Activated CD4-positive, alpha-beta T cell treated with anti-CD3 and anti-CD28 coated beads, Interleukin-2, Interleukin-6, amounts not matched to agents 100 ng/mL and 50 ng/mL, durations not matched to agents 16 hours and 8 hours (primary cell): ENCODE data around the gene PPP1CA.

ENCODE experiments used
- DNase-seq: peaks from one replicate; pipeline ENCODE4 v3.0.0-alpha.2; 2020

PPP1CA gene

GRCh38 chr11:67401495-67402191, at the start of gene PPP1CA:
PPP1CA (minus strand) TSS chr11:67401858; CDS start chr11:67401782, 76 bp downstream.
- peak; percentile 95 for DNase-seq

- no peak for DNase-seq
Observed at GRCh38 chr11:67450796-67451657, 49.4 kb upstream of the PPP1CA start.

- DNase-seq, result no peak
Observed at GRCh38 chr11:67449116-67449844, 47.6 kb upstream of the PPP1CA start.

GRCh38 chr11:67448220-67448609, 46.6 kb upstream of the PPP1CA start:
- no peak for DNase-seq

- no peak for DNase-seq
Observed at GRCh38 chr11:67445515-67445914, 43.9 kb upstream of the PPP1CA start.

GRCh38 chr11:67442504-67443404, 41.1 kb upstream of the PPP1CA start:
- DNase-seq, result no peak

- DNase-seq, result no peak
Observed at GRCh38 chr11:67441731-67442351, 40.2 kb upstream of the PPP1CA start.

- no peak for DNase-seq
Observed at GRCh38 chr11:67441098-67441563, 39.5 kb upstream of the PPP1CA start.

- DNase-seq, result peak; percentile 58
Observed at GRCh38 chr11:67440229-67441097, 38.8 kb upstream of the PPP1CA start.

GRCh38 chr11:67439321-67440228, 37.9 kb upstream of the PPP1CA start:
- peak; percentile 59 for DNase-seq

- DNase-seq, result peak; percentile 91
Observed at GRCh38 chr11:67438158-67438902, 36.7 kb upstream of the PPP1CA start.

GRCh38 chr11:67437809-67438157, 36.1 kb upstream of the PPP1CA start:
- no peak for DNase-seq

- DNase-seq, result peak; percentile 84
Observed at GRCh38 chr11:67437082-67437808, 35.6 kb upstream of the PPP1CA start, which contains the start of gene PTPRCAP. PTPRCAP (minus strand) TSS chr11:67437682; CDS start chr11:67437619, 63 bp downstream.

- DNase-seq, result peak; percentile 91
Observed at GRCh38 chr11:67436459-67437081, 34.9 kb upstream of the PPP1CA start.

- DNase-seq, result no peak
Observed at GRCh38 chr11:67435727-67436458, 34.2 kb upstream of the PPP1CA start.

GRCh38 chr11:67435031-67435726, 33.5 kb upstream of the PPP1CA start:
- peak; percentile 47 for DNase-seq
